A549 (cell line): ENCODE results near the gene RRP8. TPM values are rescaled to one million over a fixed set of nuclear protein-coding genes. Genes with fewer than 3 reads are reported as not detected.

ENCODE experiments used
- ATAC-seq, 2 experiments: fragments of 200-7000 bp in 1 of 2; fragments of >200 bp in 1 of 2; cut with Nextera tagmentation in 1 of 2; cut with Tn5 transposase in 1 of 2; 3 replicates each; pipeline versions ENCODE4 v1.8.0 to v1.9.1; 2018 to 2020; ENCODE audit warnings: mild to moderate bottlenecking in 1 of 2, moderate library complexity in 1 of 2
- CTCF ChIA-PET: fragments of 300-600 bp; sonication (Branson Sonifier 250); formaldehyde crosslinking; extraction: SDS; loops from one replicate; lab custom pipeline; 2021; ENCODE audit warnings: antibody characterized with exemption, inconsistent platforms; lab: Yijun Ruan, JAX
- POLR2A ChIA-PET: fragments of 350-600 bp; formaldehyde crosslinking; extraction: SDS; loops from one replicate; lab custom pipeline; 2021; ENCODE audit warnings: antibody characterized with exemption, inconsistent platforms; lab: Yijun Ruan, JAX
- DNase-seq, 2 experiments: peaks; one replicate each; pipeline versions ENCODE4 v3.0.0 to v3.0.0-alpha.2; 2011 to 2016; ENCODE audit warnings: low read depth in 1 of 2, low spot score in 1 of 2
- FAIRE-seq: peaks from 2 replicates; lab custom pipeline; 2011; peaks lifted over from hg19 to GRCh38; lab: Jason Lieb, UNC
- H3K27ac ChIP-seq, 2 experiments: fragments of >200 bp; sonication (Bioruptor Twin); formaldehyde crosslinking; 3 replicates each; pipeline ENCODE4 v1.5.1; 2016 to 2017
- H3K4me1 ChIP-seq: fragments of >200 bp; sonication (Bioruptor Twin); formaldehyde crosslinking; 3 replicates; pipeline ENCODE4 v1.6.1; 2016
- H3K4me2 ChIP-seq: fragments of >200 bp; sonication (Bioruptor Twin); formaldehyde crosslinking; 3 replicates; pipeline ENCODE4 v1.6.1; 2016
- H3K4me3 ChIP-seq: fragments of >200 bp; sonication (Bioruptor Twin); formaldehyde crosslinking; 3 replicates; pipeline ENCODE4 v1.5.1; 2016
- H3K9me3 ChIP-seq: fragments of >200 bp; sonication (Bioruptor Twin); formaldehyde crosslinking; 3 replicates; pipeline ENCODE4 v1.6.1; 2016
- BCL3 ChIP-seq: fragments of >200 bp; sonication (Bioruptor Twin); formaldehyde crosslinking; IDR thresholded peaks from 3 replicates; pipeline ENCODE4 v1.6.1; 2016
- CBX2 ChIP-seq: fragments of 200-600 bp; sonication (generic); IDR thresholded peaks from 2 replicates; pipeline ENCODE4 v1.6.1; 2016; ENCODE audit warnings: low read depth, mild to moderate bottlenecking, borderline replicate concordance
- CBX8 ChIP-seq: fragments of 200-600 bp; sonication (generic); IDR thresholded peaks from 2 replicates; pipeline ENCODE4 v1.6.1; 2016
- CEBPB ChIP-seq, 2 experiments: fragments of >200 bp in 1 of 2; sonication (Bioruptor Twin) in 1 of 2; formaldehyde crosslinking in 1 of 2; IDR thresholded peaks; 2 replicates each; pipeline ENCODE4 v1.6.1; 2012 to 2016
- CHD2 ChIP-seq: fragments of 150-350 bp; IDR thresholded peaks from 2 replicates; pipeline ENCODE4 v1.6.1; 2014; ENCODE audit warnings: low read length; ENCODE audit not compliant: partially characterized antibody
- CTCF ChIP-seq: fragments of >200 bp; sonication (Bioruptor Twin); formaldehyde crosslinking; IDR thresholded peaks from 3 replicates; pipeline ENCODE4 v1.5.1; 2016
- ELK1 ChIP-seq: fragments of 150-350 bp; IDR thresholded peaks from 2 replicates; pipeline ENCODE4 v1.6.1; 2014; ENCODE audit warnings: low read depth, mild to moderate bottlenecking, low read length
- ESRRA ChIP-seq: fragments of 150-350 bp; IDR thresholded peaks from 2 replicates; pipeline ENCODE4 v1.6.1; 2014; ENCODE audit warnings: mild to moderate bottlenecking, low read length, borderline replicate concordance
- FOSB ChIP-seq: fragments of 250-450 bp; sonication (Bioruptor Pico); IDR thresholded peaks from 2 replicates; pipeline ENCODE4 v1.5.0; 2020; ENCODE audit warnings: mild to moderate bottlenecking, moderate library complexity
- HDAC2 ChIP-seq: fragments of 200-600 bp; sonication (generic); IDR thresholded peaks from 2 replicates; pipeline ENCODE4 v1.6.1; 2016
- HES2 ChIP-seq: fragments of >200 bp; sonication (Bioruptor Twin); formaldehyde crosslinking; IDR thresholded peaks from 2 replicates; pipeline ENCODE4 v1.6.1; 2016
- HOXA7 ChIP-seq: fragments of 250-450 bp; sonication (Bioruptor Pico); IDR thresholded peaks from 2 replicates; pipeline ENCODE4 v1.5.0; 2020; ENCODE audit warnings: mild to moderate bottlenecking, moderate library complexity
- KDM1A ChIP-seq: fragments of 200-600 bp; sonication (generic); IDR thresholded peaks from 2 replicates; pipeline ENCODE4 v1.6.1; 2016; ENCODE audit warnings: low read depth, mild to moderate bottlenecking
- MAZ ChIP-seq: fragments of 150-350 bp; IDR thresholded peaks from 2 replicates; pipeline ENCODE4 v1.6.1; 2014; ENCODE audit warnings: antibody characterized with exemption, low read depth, low read length, borderline replicate concordance
- MYC ChIP-seq: IDR thresholded peaks from 2 replicates; pipeline ENCODE4 v1.6.1; 2012; ENCODE audit warnings: mild to moderate bottlenecking, inconsistent platforms, low read length, improper control_type of control experiment, borderline replicate concordance
- NFE2L2 ChIP-seq: fragments of 150-350 bp; conservative IDR thresholded peaks from 2 replicates; pipeline ENCODE4 v1.6.1; 2014; ENCODE audit warnings: low read length
- NR3C1 ChIP-seq: fragments of >200 bp; sonication (Bioruptor Twin); formaldehyde crosslinking; IDR thresholded peaks from 3 replicates; pipeline ENCODE4 v1.6.1; 2017
- PHF8 ChIP-seq: fragments of 200-600 bp; sonication (generic); IDR thresholded peaks from 2 replicates; pipeline ENCODE4 v1.6.1; 2016; ENCODE audit warnings: low read depth, mild to moderate bottlenecking, antibody characterized with exemption, moderate library complexity, borderline replicate concordance
- POLR2A ChIP-seq: IDR thresholded peaks from 2 replicates; pipeline ENCODE4 v1.6.1; 2012; ENCODE audit warnings: mild to moderate bottlenecking, low read length
- RCOR1 ChIP-seq: fragments of 150-350 bp; IDR thresholded peaks from 2 replicates; pipeline ENCODE4 v1.6.1; 2014; ENCODE audit warnings: antibody characterized with exemption, low read length, low read depth
- REST ChIP-seq: fragments of 200-600 bp; sonication (generic); IDR thresholded peaks from 2 replicates; pipeline ENCODE4 v1.6.1; 2016; ENCODE audit warnings: antibody characterized with exemption, mild to moderate bottlenecking, moderate library complexity
- RNF2 ChIP-seq: fragments of 200-600 bp; sonication (generic); IDR thresholded peaks from 2 replicates; pipeline ENCODE4 v1.6.1; 2016; ENCODE audit warnings: low read depth, mild to moderate bottlenecking, antibody characterized with exemption, moderate library complexity, borderline replicate concordance
- TP53 ChIP-seq: fragments of 250-450 bp; sonication (Bioruptor Pico); IDR thresholded peaks from 2 replicates; pipeline ENCODE4 v1.5.0; 2021; ENCODE audit warnings: mild to moderate bottlenecking, moderate library complexity
- ZNF302 ChIP-seq: fragments of 250-450 bp; sonication (Bioruptor Pico); IDR thresholded peaks from 2 replicates; pipeline ENCODE4 v1.9.0; 2021; ENCODE audit warnings: inconsistent platforms, mild to moderate bottlenecking, moderate library complexity
- WGBS: methylation state at CpG from one replicate; pipeline ENCODE4 v1.1.6; 2017; ENCODE audit errors: missing lambda C conversion rate; 5-methylcytosine and 5-hydroxymethylcytosine counted together
- polyA plus RNA-seq, 4 experiments: library from polyadenylated mRNA; depleted of rRNA in 3 of 4; stranded (reverse); fragments of >200 nt; fragmentation: RNase III in 1 of 4; extraction: RNeasy Plus Mini Kit Qiagen cat#74134 plus additional on column Dnase treatment in 1 of 4; gene quantifications; 2 replicates in 3 of 4; 3 replicates in 1 of 4; pipeline ENCODE4 v1.2.3, GENCODE V29; 2011 to 2017

Gene RRP8
- polyA plus RNA-seq, 2 of the 4 experiments (the other 2 are of a cell fraction) = 14.5 to 25.9 TPM

- Histone ChIP-seq H3K4me3 (peak overlapping the region; percentile 78), H3K9me3 (no peaks in the 10 kb centered on the region), H3K4me2 (peak overlapping the region; percentile 93), H3K4me1 (peaks cover 27% of the 10 kb centered on the region), H3K27ac (peak overlapping the region; percentile 92 to 98)
- WGBS = 15% methylated on average over 32 of the region's 39 CpGs
- POLR2A ChIA-PET = interaction anchor here (0.6 to 1.8 kb wide), 4 partner anchors 13 to 130 kb away, joined by 4 to 15 read pairs (median 4); partner anchors contain the start of genes ARFIP2, MRPL17 and TIMM10B
- CTCF ChIA-PET = interaction anchor here (0.9 to 4.3 kb wide), 11 partner anchors 9 to 248 kb away, joined by 3 to 27 read pairs (median 3); partner anchors contain the start of gene MRPL17
- DNase-seq (no peak), ATAC-seq (no peak; a peak in 3 of 6 replicates), FAIRE-seq (no peak)
- TF ChIP-seq FOSB (no peak), ESRRA (no peak), TP53 (CRISPR knock-in tag) (no peak), BCL3 (no peak), MAZ (no peak), ZNF302 (CRISPR knock-in tag) (no peak), NFE2L2 (no peak), PHF8 (0 out of 2 replicates have a peak, but pooled peaks have one; percentile 1), HOXA7 (CRISPR knock-in tag) (peak; percentile 79; the same call in 1 of the 2 replicates), KDM1A (no peak), HDAC2 (no peak), CTCF (no peak), HES2 (no peak)
Measured at GRCh38 chr11:6611092-6611962, 7.9 kb upstream of the RRP8 start.

- TF ChIP-seq MYC = no peak
- no peak for TF ChIP-seq CTCF
- no peak for TF ChIP-seq REST
- no peak for TF ChIP-seq RCOR1
- no peak for TF ChIP-seq HDAC2
- no peak for TF ChIP-seq CEBPB (IDR thresholded peaks at IDR 0.05)
- no peak for TF ChIP-seq CHD2
- no peak for TF ChIP-seq RNF2
- TF ChIP-seq CBX2 = no peak
- no peak for TF ChIP-seq NR3C1
- TF ChIP-seq ELK1 = no peak
- TF ChIP-seq POLR2A = no peak
- no peak for TF ChIP-seq CBX8
- H3K4me3 ChIP-seq = peak overlapping the region; percentile 78; the same call in 2 of the 3 replicates
- H3K4me1 ChIP-seq = peaks cover 35% of the 10 kb centered on the region
- ChIA-PET POLR2A (interaction anchor here (1.8 kb wide), 1 partner anchor 73 kb away, joined by 15 read pairs; the partner anchor contains the start of gene MRPL17), CTCF (interaction anchor here (0.9 to 4.3 kb wide), 4 partner anchors 9 to 73 kb away, joined by 3 to 27 read pairs (median 10); partner anchors contain the start of gene MRPL17)
- 98% methylated on average over 5 of the region's 6 CpGs for WGBS
- FAIRE-seq (no peak), ATAC-seq (no peak), DNase-seq (no peak)
- peak overlapping the region; percentile 93 for H3K4me2 ChIP-seq
- no peaks in the 10 kb centered on the region for H3K9me3 ChIP-seq
- H3K27ac ChIP-seq = peak overlapping the region in 1 of 2 experiments; percentile 98; a peak in 1 of 6 replicates
Measured at GRCh38 chr11:6610591-6610990, 7.2 kb upstream of the RRP8 start.
